Caco-2 (cell line): Measurements from ENCODE around the gene KIAA1958. TPM values are rescaled to one million over a fixed set of nuclear protein-coding genes. Genes with fewer than 3 reads are reported as not detected.

Source experiments
- BruUV-seq: library from RNA; stranded (reverse); fragments of 400-500 nt; replicated peaks from 2 replicates; lab custom pipeline; 2021; lab: Mats Ljungman, UMichigan
- CTCF ChIA-PET: fragments of 300-600 bp; sonication (Branson Sonifier 250); formaldehyde crosslinking; loops from one replicate; lab custom pipeline; 2022; ENCODE audit warnings: antibody characterized with exemption; lab: Charles Lee
- POLR2A ChIA-PET: fragments of 300-600 bp; sonication (Branson Sonifier 250); formaldehyde crosslinking; loops from one replicate; lab custom pipeline; 2022; ENCODE audit warnings: antibody characterized with exemption; lab: Charles Lee
- DNase-seq, 2 experiments: peaks; one replicate each; pipeline versions ENCODE4 v3.0.0 to v3.0.0-alpha.2; 2020 to 2022
- H3K27me3 ChIP-seq: replicated peaks from 2 replicates; pipeline ENCODE4 v1.6.0; 2011; ENCODE audit warnings: low read length; ENCODE audit not compliant: control insufficient read depth, insufficient read depth
- H3K36me3 ChIP-seq: 2 replicates; pipeline ENCODE4 v1.5.1; 2011; ENCODE audit warnings: low read length; ENCODE audit not compliant: control insufficient read depth, insufficient read depth
- H3K4me1 ChIP-seq: fragments of 250-450 bp; sonication (Bioruptor Pico); 2 replicates; pipeline ENCODE4 v1.5.1; 2020; ENCODE audit warnings: mild to moderate bottlenecking
- H3K4me3 ChIP-seq: 2 replicates; pipeline ENCODE4 v1.5.1; 2011; ENCODE audit warnings: low read depth, mild to moderate bottlenecking, control low read depth, low read length
- H3K9me3 ChIP-seq: fragments of 250-450 bp; sonication (Bioruptor Pico); 2 replicates; pipeline ENCODE4 v1.5.1; 2020; ENCODE audit warnings: mild to moderate bottlenecking, moderate library complexity
- H3K27ac Mint-ChIP-seq: one replicate; pipeline ENCODE4 v1.8.0; 2022; ENCODE audit warnings: mixed read lengths; ENCODE audit not compliant: unreplicated experiment
- H3K27me3 Mint-ChIP-seq: one replicate; pipeline ENCODE4 v1.8.0; 2022; ENCODE audit warnings: mixed read lengths; ENCODE audit not compliant: insufficient read depth, unreplicated experiment
- H3K36me3 Mint-ChIP-seq: one replicate; pipeline ENCODE4 v1.8.0; 2022; ENCODE audit warnings: mild to moderate bottlenecking, mixed read lengths; ENCODE audit not compliant: insufficient read depth, unreplicated experiment
- H3K4me1 Mint-ChIP-seq: one replicate; pipeline ENCODE4 v1.8.0; 2022; ENCODE audit warnings: low read depth, mixed read lengths; ENCODE audit not compliant: unreplicated experiment
- H3K4me3 Mint-ChIP-seq: one replicate; pipeline ENCODE4 v1.8.0; 2022; ENCODE audit warnings: mild to moderate bottlenecking, moderate library complexity, mixed read lengths; ENCODE audit not compliant: unreplicated experiment
- H3K9me3 Mint-ChIP-seq: one replicate; pipeline ENCODE4 v1.8.0; 2022; ENCODE audit warnings: mixed read lengths; ENCODE audit not compliant: unreplicated experiment
- CTCF ChIP-seq, 2 experiments: fragments of 200-600 bp in 1 of 2; IDR thresholded peaks; 1 replicate in 1 of 2; 2 replicates in 1 of 2; pipeline versions ENCODE4 v1.5.1 to v1.8.0; 2011 to 2022; ENCODE audit warnings: antibody characterized with exemption in 1 of 2, control low read depth in 1 of 2, inconsistent platforms in 1 of 2, low read depth in 1 of 2, low read length in 1 of 2, mild to moderate bottlenecking in 1 of 2, moderate library complexity in 1 of 2; ENCODE audit not compliant: insufficient read depth in 1 of 2, severe bottlenecking in 1 of 2, unreplicated experiment in 1 of 2
- intact Hi-C: fragments of 100-400 bp; cut with micrococcal nuclease; formaldehyde crosslinking; loops from one replicate; pipeline ENCODE4 v1.10.0; 2022; ENCODE audit not compliant: unreplicated experiment
- total RNA-seq: library from RNA; stranded (reverse); gene quantifications from 2 replicates; pipeline ENCODE4 v1.2.3, GENCODE V29; 2022

The KIAA1958 gene
- total RNA-seq, 1 experiment from 2014 or later, result 20.0 TPM

GRCh38 chr9:112700085-112700484 is 213.5 kb downstream of the KIAA1958 start:
- POLR2A ChIA-PET, result no interaction called here
- Histone ChIP-seq H3K27me3 (no peaks in the 10 kb centered on the region), H3K4me1 (no peaks in the 10 kb centered on the region), H3K9me3 (no peaks in the 10 kb centered on the region), H3K4me3 (no peak overlapping the region), H3K36me3 (no peaks in the 10 kb centered on the region; the same call in 1 of the 2 replicates)
- no peak for TF ChIP-seq CTCF (IDR thresholded peaks at IDR 0.05; ENCODE audit: insufficient read depth in 1 of 2, low read depth in 1 of 2, low read length in 1 of 2, severe bottlenecking in 1 of 2, unreplicated experiment in 1 of 2)
- Mint-ChIP-seq H3K4me3 (no peak overlapping the region), H3K36me3 (peaks cover 14% of the 10 kb centered on the region), H3K9me3 (no peaks in the 10 kb centered on the region), H3K27ac (no peak overlapping the region), H3K4me1 (no peaks in the 10 kb centered on the region), H3K27me3 (no peaks in the 10 kb centered on the region)
- BruUV-seq, result no TSS peak
- CTCF ChIA-PET, result no interaction called here
- DNase-seq, result no peak
- intact Hi-C loops, result loop anchor here (10.0 kb wide), 1 partner anchor 255 kb away; no protein-coding TSS in a partner anchor

GRCh38 chr9:112703304-112703703 is 216.7 kb downstream of the KIAA1958 start:
- Mint-ChIP-seq H3K4me3 (no peak overlapping the region), H3K4me1 (peaks cover 11% of the 10 kb centered on the region), H3K36me3 (peaks cover 4% of the 10 kb centered on the region), H3K9me3 (no peaks in the 10 kb centered on the region), H3K27ac (no peak overlapping the region), H3K27me3 (no peaks in the 10 kb centered on the region)
- POLR2A ChIA-PET, result no interaction called here
- Histone ChIP-seq H3K9me3 (no peaks in the 10 kb centered on the region), H3K36me3 (no peaks in the 10 kb centered on the region), H3K27me3 (no peaks in the 10 kb centered on the region), H3K4me3 (no peak overlapping the region), H3K4me1 (no peaks in the 10 kb centered on the region)
- no peak for DNase-seq
- BruUV-seq, result no TSS peak
- TF ChIP-seq CTCF (IDR thresholded peaks at IDR 0.05; ENCODE audit: insufficient read depth in 1 of 2, low read depth in 1 of 2, low read length in 1 of 2, severe bottlenecking in 1 of 2, unreplicated experiment in 1 of 2), result no peak
- CTCF ChIA-PET, result no interaction called here
- intact Hi-C loops, result loop anchor here (10.0 kb wide), 1 partner anchor 259 kb away; no protein-coding TSS in a partner anchor

- Histone ChIP-seq H3K4me3 (no peak overlapping the region), H3K9me3 (no peaks in the 10 kb centered on the region), H3K27me3 (no peaks in the 10 kb centered on the region), H3K36me3 (no peaks in the 10 kb centered on the region), H3K4me1 (no peaks in the 10 kb centered on the region)
- H3K4me1 Mint-ChIP-seq, result peaks cover 12% of the 10 kb centered on the region
- ChIA-PET CTCF (interaction anchor here (0.5 kb wide), 1 partner anchor 13 kb away, joined by 3 read pairs; no protein-coding TSS in a partner anchor), POLR2A (no interaction called here)
- no peaks in the 10 kb centered on the region for H3K27me3 Mint-ChIP-seq
- H3K9me3 Mint-ChIP-seq, result no peaks in the 10 kb centered on the region
- TF ChIP-seq CTCF (IDR thresholded peaks at IDR 0.05; ENCODE audit: insufficient read depth in 1 of 2, low read depth in 1 of 2, low read length in 1 of 2, severe bottlenecking in 1 of 2, unreplicated experiment in 1 of 2), result peak; percentile 48
- BruUV-seq, result no TSS peak
- H3K4me3 Mint-ChIP-seq, result no peak overlapping the region
- H3K27ac Mint-ChIP-seq, result no peak overlapping the region
- peak in 1 of 2 experiments; percentile 22 for DNase-seq
- intact Hi-C loops, result loop anchor here (10.0 kb wide), 1 partner anchor 261 kb away; no protein-coding TSS in a partner anchor
- no peaks in the 10 kb centered on the region for H3K36me3 Mint-ChIP-seq
Observed at GRCh38 chr9:112705768-112706427, 219.3 kb downstream of the KIAA1958 start.
